Measurements from ENCODE around the gene SHOX.
"Not testable (repeated sequence)": the region's sequence is repeated elsewhere in the genome, so short reads cannot be mapped to it uniquely, and the experiment has no call there.

SHOX gene

GRCh38 chrX:637660-638481, 7.3 kb downstream of the SHOX start:
- DNase-seq (ENCODE audit: low spot score): no peak

GRCh38 chrX:638482-639131, 8.0 kb downstream of the SHOX start:
- no peak for DNase-seq (ENCODE audit: low spot score)

- no peak for DNase-seq (ENCODE audit: low spot score)
These were observed 8.6 kb downstream of the SHOX start for GRCh38 chrX:639151-639550.

GRCh38 chrX:640641-641040, 10.1 kb downstream of the SHOX start:
- no peak for DNase-seq (ENCODE audit: low spot score)

- no peak for DNase-seq (ENCODE audit: low spot score)
These were observed 11.3 kb downstream of the SHOX start for GRCh38 chrX:641671-642435.

GRCh38 chrX:642436-643240, 12.0 kb downstream of the SHOX start:
- no peak for DNase-seq (ENCODE audit: low spot score)

- DNase-seq (ENCODE audit: low spot score): no peak
These were observed 12.6 kb downstream of the SHOX start for GRCh38 chrX:643241-643595.

GRCh38 chrX:643911-644303, 13.3 kb downstream of the SHOX start:
- no peak for DNase-seq (ENCODE audit: low spot score)

GRCh38 chrX:644304-645281, 14.0 kb downstream of the SHOX start:
- no peak for DNase-seq (ENCODE audit: low spot score)

- DNase-seq (ENCODE audit: low spot score): no peak
These were observed 15.6 kb downstream of the SHOX start for GRCh38 chrX:646228-646495.

GRCh38 chrX:646796-647195, 16.2 kb downstream of the SHOX start:
- no peak for DNase-seq (ENCODE audit: low spot score)

- no peak for DNase-seq (ENCODE audit: low spot score)
These were observed 18.6 kb downstream of the SHOX start for GRCh38 chrX:649166-649565.

GRCh38 chrX:650324-650723, 19.7 kb downstream of the SHOX start:
- DNase-seq (ENCODE audit: low spot score): no peak

GRCh38 chrX:650811-651210, 20.2 kb downstream of the SHOX start:
- DNase-seq (ENCODE audit: low spot score): no peak

GRCh38 chrX:651922-652321, 21.3 kb downstream of the SHOX start:
- not testable (repeated sequence) for DNase-seq (ENCODE audit: low spot score)

- DNase-seq (ENCODE audit: low spot score): no peak
These were observed 21.8 kb downstream of the SHOX start for GRCh38 chrX:652341-652741.

GRCh38 chrX:653306-653705, 22.7 kb downstream of the SHOX start:
- no peak for DNase-seq (ENCODE audit: low spot score)

GRCh38 chrX:661154-661553, 30.6 kb downstream of the SHOX start:
- DNase-seq (ENCODE audit: low spot score): no peak

GRCh38 chrX:662126-662525, 31.5 kb downstream of the SHOX start:
- no peak for DNase-seq (ENCODE audit: low spot score)

- DNase-seq (ENCODE audit: low spot score): no peak
These were observed 33.2 kb downstream of the SHOX start for GRCh38 chrX:663841-664240.
